GM12878 (cell line): Measurements from ENCODE around the gene AP2A2. TPM values are rescaled to one million over a fixed set of nuclear protein-coding genes. Genes with fewer than 3 reads are reported as not detected.

ENCODE experiments used
- ATAC-seq: fragments of 200-7000 bp; cut with Tn5 transposase; 3 replicates; pipeline ENCODE4 v1.9.1; 2020; ENCODE audit warnings: mild to moderate bottlenecking, moderate library complexity
- BruUV-seq: library from RNA; stranded (reverse); fragments of 400-500 nt; replicated peaks from 2 replicates; lab custom pipeline; 2021; lab: Mats Ljungman, UMichigan
- CTCF ChIA-PET: fragments of 300-600 bp; sonication (Branson Sonifier 250); formaldehyde crosslinking; extraction: SDS; loops from one replicate; lab custom pipeline; 2021; ENCODE audit warnings: inconsistent platforms; lab: Yijun Ruan, JAX
- POLR2A ChIA-PET: fragments of 350-600 bp; formaldehyde crosslinking; extraction: SDS; loops from one replicate; lab custom pipeline; 2021; ENCODE audit warnings: inconsistent platforms; lab: Charles Lee
- RAD21 ChIA-PET: fragments of 300-600 bp; sonication (Branson Sonifier 250); formaldehyde crosslinking; loops from one replicate; lab custom pipeline; 2023; ENCODE audit warnings: antibody characterized with exemption; ENCODE audit not compliant: unreplicated experiment; lab: Charles Lee
- SMC1A ChIA-PET: fragments of 300-600 bp; sonication (Branson Sonifier 250); formaldehyde crosslinking; loops from one replicate; lab custom pipeline; 2023; ENCODE audit not compliant: unreplicated experiment, uncharacterized antibody; lab: Charles Lee
- DNase-seq: peaks from one replicate; pipeline ENCODE4 v3.0.0-alpha.2; 2011; ENCODE audit warnings: low read depth, low spot score
- FAIRE-seq: peaks from 3 replicates; lab custom pipeline; 2011; peaks lifted over from hg19 to GRCh38; lab: Jason Lieb, UNC
- H2AFZ ChIP-seq: 2 replicates; pipeline ENCODE4 v1.6.0; 2011; ENCODE audit warnings: low read depth, low read length, control low read depth; ENCODE audit not compliant: control insufficient read depth
- H3K27ac ChIP-seq: 2 replicates; pipeline ENCODE4 v1.5.1; 2011; ENCODE audit warnings: control low read depth; ENCODE audit not compliant: control insufficient read depth, insufficient read depth
- H3K27me3 ChIP-seq, 2 experiments: replicated peaks in 1 of 2; 2 replicates each; pipeline versions ENCODE4 v1.6.0 to v1.6.1; 2011; ENCODE audit warnings: low read length in 1 of 2; ENCODE audit not compliant: control insufficient read depth in 2 of 2, insufficient read depth in 2 of 2
- H3K36me3 ChIP-seq, 2 experiments: 2 replicates each; pipeline ENCODE4 v1.5.1; 2011; ENCODE audit warnings: low read length in 1 of 2; ENCODE audit not compliant: control insufficient read depth in 2 of 2, insufficient read depth in 2 of 2
- H3K4me1 ChIP-seq: 2 replicates; pipeline ENCODE4 v1.6.1; 2011; ENCODE audit warnings: mild to moderate bottlenecking, low read length, moderate library complexity, mixed read lengths; ENCODE audit not compliant: control insufficient read depth, insufficient read depth
- H3K4me2 ChIP-seq: 2 replicates; pipeline ENCODE4 v1.6.0; 2011; ENCODE audit warnings: control low read depth; ENCODE audit not compliant: control insufficient read depth, insufficient read depth
- H3K4me3 ChIP-seq: fragments of 200-600 bp; sonication (generic); 2 replicates; pipeline ENCODE4 v1.5.1; 2016
- H3K79me2 ChIP-seq: 2 replicates; pipeline ENCODE4 v1.6.0; 2011; ENCODE audit warnings: low read length; ENCODE audit not compliant: control insufficient read depth, insufficient read depth
- H3K9ac ChIP-seq: 2 replicates; pipeline ENCODE4 v1.8.0; 2011; ENCODE audit warnings: low read length, control low read depth, mixed read lengths; ENCODE audit not compliant: control insufficient read depth, insufficient read depth
- H3K9me3 ChIP-seq: replicated peaks from 3 replicates; pipeline ENCODE4 v1.5.1; 2011; ENCODE audit warnings: mild to moderate bottlenecking, low read length; ENCODE audit not compliant: control insufficient read depth, insufficient read depth
- H4K20me1 ChIP-seq: 2 replicates; pipeline ENCODE4 v1.6.0; 2011; ENCODE audit not compliant: control insufficient read depth, insufficient read depth
- CBFB ChIP-seq: IDR thresholded peaks from 2 replicates; pipeline ENCODE4 v1.6.1; 2016; ENCODE audit warnings: antibody characterized with exemption, low read depth
- CEBPZ ChIP-seq: fragments of 150-350 bp; IDR thresholded peaks from 2 replicates; pipeline ENCODE4 v1.6.1; 2016; ENCODE audit warnings: low read depth, low read length
- CHD1 ChIP-seq: IDR thresholded peaks from 2 replicates; pipeline ENCODE4 v1.6.1; 2012; ENCODE audit warnings: low read depth, low read length, improper control_type of control experiment
- FOS ChIP-seq: IDR thresholded peaks from 3 replicates; pipeline ENCODE4 v1.6.1; 2011; ENCODE audit warnings: borderline replicate concordance; ENCODE audit not compliant: insufficient read length; ENCODE audit errors: extremely low read depth
- MAX ChIP-seq: IDR thresholded peaks from 2 replicates; pipeline ENCODE4 v1.6.1; 2012; ENCODE audit warnings: low read depth, low read length, improper control_type of control experiment
- MLLT1 ChIP-seq: fragments of 450-650 bp; IDR thresholded peaks from 2 replicates; pipeline ENCODE4 v1.6.1; 2016; ENCODE audit warnings: mild to moderate bottlenecking
- PAX5 ChIP-seq: IDR thresholded peaks from 2 replicates; pipeline ENCODE4 v1.6.1; 2011; ENCODE audit warnings: low read depth, low read length, borderline replicate concordance
- PML ChIP-seq: IDR thresholded peaks from 2 replicates; pipeline ENCODE4 v1.6.1; 2012; ENCODE audit warnings: low read length, inconsistent platforms
- POU2F2 ChIP-seq: IDR thresholded peaks from 3 replicates; pipeline ENCODE4 v1.6.1; 2011; ENCODE audit warnings: low read depth, mild to moderate bottlenecking, low read length, borderline replicate concordance
- REST ChIP-seq: IDR thresholded peaks from 2 replicates; pipeline ENCODE4 v1.6.1; 2012; ENCODE audit warnings: mild to moderate bottlenecking, low read depth, low read length
- RFX5 ChIP-seq: IDR thresholded peaks from 2 replicates; pipeline ENCODE4 v1.6.1; 2011; ENCODE audit warnings: low read depth, low read length, improper control_type of control experiment
- RUNX3 ChIP-seq: IDR thresholded peaks from 2 replicates; pipeline ENCODE4 v1.6.1; 2012; ENCODE audit warnings: low read length, inconsistent platforms
- SMARCA5 ChIP-seq: fragments of 450-650 bp; IDR thresholded peaks from 2 replicates; pipeline ENCODE4 v1.6.1; 2017; ENCODE audit warnings: mild to moderate bottlenecking
- YY1 ChIP-seq: IDR thresholded peaks from 2 replicates; pipeline ENCODE4 v1.6.1; 2011; ENCODE audit warnings: low read depth, mild to moderate bottlenecking, low read length
- ZNF274 ChIP-seq: IDR thresholded peaks from one replicate; pipeline ENCODE4 v1.8.0; 2011; ENCODE audit not compliant: insufficient read length, insufficient read depth
- WGBS: methylation state at CpG from one replicate; pipeline ENCODE4 v1.1.6; 2016; ENCODE audit warnings: low lambda C conversion rate; ENCODE audit not compliant: insufficient replicate concordance, insufficient coverage; ENCODE audit errors: missing lambda C conversion rate; 5-methylcytosine and 5-hydroxymethylcytosine counted together
- in situ Hi-C: fragments of 300-500 bp; cut with MboI; formaldehyde crosslinking; loops from 9 replicates; pipeline ENCODE4 v1.14.3; 2018; ENCODE audit warnings: mixed read lengths
- intact Hi-C: fragments of 100-400 bp; cut with micrococcal nuclease; formaldehyde crosslinking; loops from one replicate; pipeline ENCODE4 v1.14.2; 2022; ENCODE audit not compliant: unreplicated experiment
- polyA plus RNA-seq, 11 experiments: library from polyadenylated mRNA; depleted of rRNA in 4 of 11; unstranded in 6 of 11; stranded (reverse) in 5 of 11; fragments of >200 nt; fragmentation: Nextera tagmentation in 4 of 11; fragmentation: Illumina TruSeq in 1 of 11; extraction: Ambion mirVana in 4 of 11; extraction: Trizol in 1 of 11; gene quantifications; 1 replicate in 1 of 11; 2 replicates in 10 of 11; pipeline versions ENCODE4 v1.2.1 to v1.2.3, GENCODE V29; 2011 to 2016; ENCODE audit warnings: inconsistent platforms in 2 of 11, missing spikeins in 2 of 11, low read depth in 1 of 11
- total RNA-seq, 4 experiments: library from RNA; depleted of rRNA in 3 of 4; stranded (reverse); fragments of >200 nt in 3 of 4; fragmentation: Illumina TruSeq in 1 of 4; extraction: Trizol in 1 of 4; gene quantifications; 2 replicates each; pipeline versions ENCODE4 v1.2.1 to v1.2.3, GENCODE V29; 2013 to 2021

AP2A2 gene
- total and polyA plus RNA-seq, 10 of the 15 experiments (the other 5 are each of a cell fraction or from before 2014, with no cell fraction given), result 0.58 to 48.8 (median 18.2) TPM

- TF ChIP-seq CEBPZ (no peak), POU2F2 (no peak), CBFB (no peak)
Measured at GRCh38 chr11:978781-979180, 53.1 kb downstream of the AP2A2 start (continued).

GRCh38 chr11:980438-981357 lies 55.0 kb downstream of the AP2A2 start:
- ChIA-PET POLR2A (no interaction called here), CTCF (no interaction called here), RAD21 (no interaction called here), SMC1A (no interaction called here)
- Histone ChIP-seq H3K27ac (no peak overlapping the region), H3K36me3 (peaks cover 7 to 14% of the 10 kb centered on the region in 2 experiments), H3K4me2 (no peak overlapping the region), H3K79me2 (no peaks in the 10 kb centered on the region), H3K9ac (no peak overlapping the region), H3K27me3 (no peaks in the 10 kb centered on the region), H3K4me3 (no peak overlapping the region), H2AFZ (no peak overlapping the region), H3K9me3 (no peaks in the 10 kb centered on the region), H4K20me1 (no peaks in the 10 kb centered on the region), H3K4me1 (no peaks in the 10 kb centered on the region)
- FAIRE-seq (no peak), DNase-seq (no peak), ATAC-seq (no peak)
- intact Hi-C loops (no loop called here), in situ Hi-C loops (no loop called here)
- 95% methylated on average over 22 of the region's 26 CpGs for WGBS
- BruUV-seq, result no TSS peak
- TF ChIP-seq FOS (no peak), CHD1 (no peak), RUNX3 (no peak), MLLT1 (no peak), RFX5 (no peak), PAX5 (no peak), REST (no peak), PML (no peak), SMARCA5 (no peak), YY1 (no peak), ZNF274 (no peak), MAX (no peak)
